Measurements from ENCODE around the gene SEMA7A.

DNA sequence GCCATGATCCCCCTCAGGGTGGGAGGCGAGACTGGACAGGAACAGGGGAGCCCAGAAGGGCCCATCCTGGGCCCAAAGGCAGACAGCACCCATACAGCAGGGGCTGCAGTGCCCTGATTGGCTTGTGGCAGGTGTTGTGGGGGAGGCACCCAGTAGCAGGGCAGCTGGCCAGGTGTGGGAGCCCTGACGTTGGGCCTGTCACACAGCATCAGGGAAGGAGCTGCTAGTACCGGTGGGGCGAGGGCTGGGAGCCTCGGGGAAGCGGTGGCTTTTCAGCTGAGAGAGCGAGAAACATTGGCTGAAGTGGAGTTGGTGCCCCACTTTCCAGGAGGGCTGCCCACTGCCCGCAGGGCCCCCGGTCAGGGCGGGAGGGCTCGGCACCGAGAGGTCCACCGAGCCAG, 46.6 kb downstream of the SEMA7A start:
- TF ChIP-seq CTCF (IDR thresholded peaks at IDR 0.05) (no peak), POLR2A (IDR thresholded peaks at IDR 0.05) (no peak)
